Activated CD8-positive, alpha-beta memory T cell treated with anti-CD3 and anti-CD28 coated beads for 24 hours (primary cell): ENCODE measurements around the gene PRDX3.

ENCODE experiments used
- DNase-seq: peaks from one replicate; pipeline ENCODE4 v3.0.0-alpha.2; 2020

The PRDX3 gene

DNA sequence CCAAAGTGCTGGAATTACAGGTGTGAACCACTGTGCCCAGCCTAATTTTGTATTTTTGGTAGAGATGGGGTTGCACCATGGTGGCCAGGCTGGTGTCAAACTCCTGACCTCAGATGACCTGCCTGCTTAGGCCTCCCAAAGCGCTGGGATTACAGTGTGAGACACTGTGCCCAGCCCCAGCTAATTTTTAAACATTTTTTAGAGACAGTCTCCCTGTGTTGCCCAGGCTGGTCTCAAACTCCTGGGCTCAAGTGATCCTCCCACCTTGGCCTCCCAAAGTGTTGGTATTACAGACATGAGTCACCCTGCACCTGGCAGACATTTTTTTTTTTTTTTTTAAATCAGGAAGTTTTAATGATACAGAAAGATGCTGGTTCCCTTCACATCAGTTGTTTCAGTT lies 59.2 kb downstream of the PRDX3 start:
- DNase-seq, result no peak

GRCh38 chr10:119118231-119118630 lies 60.4 kb downstream of the PRDX3 start:
- DNase-seq, result no peak
